Measurements from ENCODE around the gene CTBP1.

GRCh38 chr4:1261107-1261928 lies 12.4 kb upstream of the CTBP1 start:
- TF ChIP-seq CTCF (conservative IDR thresholded peaks at IDR 0.05; ENCODE audit: low read length) (no peak), EZH2phosphoT487 (IDR thresholded peaks at IDR 0.05; ENCODE audit: borderline replicate concordance) (no peak)
